ENCODE data around the gene SCGB3A2.

DNA sequence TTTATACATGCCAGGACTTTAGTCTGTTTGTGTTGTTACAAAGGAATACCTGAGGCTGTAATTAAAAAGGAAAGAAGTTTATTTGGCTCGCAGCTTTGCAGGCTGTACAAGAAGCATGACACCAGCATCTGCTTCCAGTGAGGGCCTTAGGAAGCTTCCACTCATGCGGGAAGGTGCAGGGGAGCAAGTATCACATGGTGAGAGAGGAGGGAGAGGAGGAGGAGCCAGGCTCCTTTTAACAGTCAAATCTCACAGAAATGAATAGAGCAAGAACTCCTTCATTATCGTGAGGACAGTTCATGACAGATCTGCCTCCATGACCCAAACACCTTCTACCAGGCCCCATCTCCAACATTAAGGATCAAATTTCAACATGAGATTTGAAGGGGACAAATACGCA lies 46.5 kb downstream of the SCGB3A2 start:
- TF ChIP-seq, protein P1, sequence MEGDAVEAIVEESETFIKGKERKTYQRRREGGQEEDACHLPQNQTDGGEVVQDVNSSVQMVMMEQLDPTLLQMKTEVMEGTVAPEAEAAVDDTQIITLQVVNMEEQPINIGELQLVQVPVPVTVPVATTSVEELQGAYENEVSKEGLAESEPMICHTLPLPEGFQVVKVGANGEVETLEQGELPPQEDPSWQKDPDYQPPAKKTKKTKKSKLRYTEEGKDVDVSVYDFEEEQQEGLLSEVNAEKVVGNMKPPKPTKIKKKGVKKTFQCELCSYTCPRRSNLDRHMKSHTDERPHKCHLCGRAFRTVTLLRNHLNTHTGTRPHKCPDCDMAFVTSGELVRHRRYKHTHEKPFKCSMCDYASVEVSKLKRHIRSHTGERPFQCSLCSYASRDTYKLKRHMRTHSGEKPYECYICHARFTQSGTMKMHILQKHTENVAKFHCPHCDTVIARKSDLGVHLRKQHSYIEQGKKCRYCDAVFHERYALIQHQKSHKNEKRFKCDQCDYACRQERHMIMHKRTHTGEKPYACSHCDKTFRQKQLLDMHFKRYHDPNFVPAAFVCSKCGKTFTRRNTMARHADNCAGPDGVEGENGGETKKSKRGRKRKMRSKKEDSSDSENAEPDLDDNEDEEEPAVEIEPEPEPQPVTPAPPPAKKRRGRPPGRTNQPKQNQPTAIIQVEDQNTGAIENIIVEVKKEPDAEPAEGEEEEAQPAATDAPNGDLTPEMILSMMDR (IDR thresholded peaks at IDR 0.05; ENCODE audit: low read length), result no peak
- no peak for TF ChIP-seq EZH2 (IDR thresholded peaks at IDR 0.05; ENCODE audit: borderline replicate concordance, low read length)
